ENCODE measurements around the gene USP15.
A peak's percentile ranks its signal among the peaks of the same experiment; 100 is the strongest.

USP15 gene

GRCh38 chr12:62258231-62258630 is 2.0 kb upstream of the USP15 start:
- DNase-seq = no peak

DNA sequence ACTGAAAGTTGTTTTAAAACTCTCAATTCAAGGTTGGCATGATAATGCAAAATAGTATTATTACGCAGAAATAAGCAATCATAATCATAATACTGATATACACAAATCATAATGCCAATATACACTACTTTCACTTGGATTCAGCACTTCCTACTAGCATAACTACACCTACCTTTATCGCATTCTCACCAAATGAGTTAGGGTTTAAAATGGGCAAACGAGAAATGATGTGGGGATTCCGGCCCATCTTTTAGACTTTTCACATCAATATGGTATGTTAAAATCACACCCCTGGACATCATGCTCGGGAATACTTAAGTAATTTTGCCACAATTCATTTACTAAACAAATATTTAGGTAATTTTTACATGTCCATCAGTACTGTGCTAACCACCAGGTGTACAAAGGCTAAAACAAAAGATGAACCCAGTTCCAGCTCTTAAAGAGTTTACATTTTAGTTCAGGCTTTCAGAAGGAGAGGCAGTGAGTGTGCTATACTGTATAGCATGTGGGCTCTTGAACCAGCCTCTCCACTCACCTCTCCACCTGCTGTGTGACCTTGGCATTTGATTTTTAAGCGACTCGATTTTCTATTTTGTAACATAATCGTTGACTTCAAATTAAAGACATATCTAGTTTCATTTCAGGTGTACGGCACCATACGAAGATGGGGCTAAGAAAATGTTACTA is 1.1 kb upstream of the USP15 start:
- DNase-seq = peak in 1 of 5 experiments; percentile 63

DNA sequence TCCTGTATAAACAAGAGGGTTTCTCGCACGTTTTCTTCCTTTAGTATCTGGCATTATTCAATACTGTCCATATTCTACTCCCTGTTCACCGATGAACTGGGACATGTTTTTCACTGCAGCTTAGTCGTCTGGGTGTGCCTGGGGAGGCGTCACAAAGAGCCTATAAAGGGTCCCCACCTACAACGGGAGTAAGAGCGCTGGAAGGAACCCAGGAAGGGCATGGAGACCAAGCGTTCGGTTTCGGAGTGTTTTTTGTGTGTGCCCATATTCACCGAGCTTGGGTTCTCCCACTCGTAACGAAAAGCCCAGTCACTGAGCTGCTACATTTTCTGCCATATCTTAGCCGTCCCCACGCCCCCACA is 592 bp upstream of the USP15 start:
- no peak for DNase-seq

GRCh38 chr12:62260733-62261683 is 804 bp downstream of the USP15 start:
- DNase-seq = peak in 4 of 5 experiments; percentile 24 to 85 (median 62)

GRCh38 chr12:62261876-62262517 is 1.8 kb downstream of the USP15 start:
- no peak for DNase-seq

- DNase-seq = peak in 1 of 5 experiments; percentile 54
These were observed 3.0 kb downstream of the USP15 start for GRCh38 chr12:62263232-62263631.

DNA sequence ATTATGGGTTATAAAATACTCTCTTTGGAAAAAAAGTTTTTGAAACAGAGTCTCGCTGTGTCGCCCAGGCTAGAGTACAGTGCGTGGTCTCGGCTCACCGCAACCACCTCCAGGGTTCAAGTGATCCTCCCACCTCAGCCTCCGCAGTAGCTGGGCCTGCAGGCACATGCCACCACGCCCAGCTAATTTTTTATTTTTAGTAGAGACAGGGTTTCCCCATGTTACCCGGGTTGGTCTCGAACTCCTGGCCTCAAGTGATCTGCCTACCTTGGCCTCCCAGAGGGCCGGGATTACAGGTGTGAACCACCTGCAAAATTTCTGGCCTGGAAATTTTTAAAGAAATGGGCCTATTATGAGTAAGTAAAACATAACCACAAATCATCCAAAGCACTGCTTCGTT is 3.8 kb downstream of the USP15 start:
- DNase-seq = peak in 1 of 5 experiments; percentile 34

- DNase-seq = peak in 1 of 5 experiments; percentile 30
These were observed 4.5 kb downstream of the USP15 start for GRCh38 chr12:62264706-62265105.

DNA sequence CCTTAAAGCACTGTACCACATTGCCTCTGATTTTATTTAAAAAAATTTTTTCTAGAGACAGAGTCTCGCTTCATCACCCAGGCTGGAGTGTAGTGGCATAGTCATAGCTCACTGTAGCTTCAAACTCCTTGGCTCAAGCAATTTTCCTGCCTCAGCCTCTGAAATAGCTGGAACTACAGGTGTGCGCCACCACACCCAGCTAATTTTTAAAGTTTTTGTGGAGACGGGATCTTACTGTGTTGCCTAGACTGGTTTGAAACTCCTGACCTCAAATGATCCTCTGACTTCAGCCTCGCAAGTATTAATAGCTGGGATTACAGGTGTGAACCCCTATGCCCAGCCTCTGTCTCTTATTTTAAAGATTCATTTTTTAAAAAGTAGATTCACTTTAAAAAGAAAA is 5.3 kb downstream of the USP15 start:
- DNase-seq = no peak

- no peak for DNase-seq
These were observed 6.8 kb downstream of the USP15 start for GRCh38 chr12:62267026-62267425.

DNA sequence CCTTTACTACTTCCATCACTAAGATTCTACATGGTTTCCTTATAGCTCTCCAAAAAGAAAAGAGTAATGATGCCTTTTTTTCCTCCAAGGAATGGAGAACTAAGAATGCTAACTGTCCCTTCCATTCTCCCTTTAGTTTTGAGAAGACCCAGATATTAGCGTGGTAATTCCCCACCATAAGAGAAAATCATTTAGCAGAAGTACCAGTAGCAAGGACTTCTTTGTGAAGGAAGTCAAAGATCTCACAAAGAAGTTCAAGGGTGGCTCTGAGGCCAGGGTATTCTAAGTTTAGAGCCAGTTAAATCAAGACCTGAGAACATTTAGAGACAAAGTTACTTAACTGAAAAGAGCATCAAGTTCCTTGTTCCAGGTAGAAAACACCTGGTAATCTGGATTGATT is 7.3 kb downstream of the USP15 start:
- no peak for DNase-seq

DNA sequence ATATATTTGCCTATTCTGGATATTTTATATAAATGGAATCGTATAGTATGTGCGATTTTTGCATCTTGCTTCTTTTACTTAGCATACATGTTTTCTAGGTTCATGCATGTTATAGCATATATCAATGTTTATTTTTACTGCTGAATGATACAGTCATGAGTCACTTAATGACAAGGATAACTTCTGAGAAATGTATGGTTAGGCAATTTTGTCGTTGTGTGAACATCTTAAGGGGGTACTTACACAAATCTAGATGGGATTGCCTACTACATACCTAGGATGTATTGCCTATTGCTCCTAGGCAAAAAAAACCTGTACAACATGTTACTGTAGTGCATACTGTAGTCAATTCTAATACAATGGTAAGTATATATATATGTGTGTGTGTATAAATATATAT is 8.8 kb downstream of the USP15 start:
- no peak for DNase-seq

DNA sequence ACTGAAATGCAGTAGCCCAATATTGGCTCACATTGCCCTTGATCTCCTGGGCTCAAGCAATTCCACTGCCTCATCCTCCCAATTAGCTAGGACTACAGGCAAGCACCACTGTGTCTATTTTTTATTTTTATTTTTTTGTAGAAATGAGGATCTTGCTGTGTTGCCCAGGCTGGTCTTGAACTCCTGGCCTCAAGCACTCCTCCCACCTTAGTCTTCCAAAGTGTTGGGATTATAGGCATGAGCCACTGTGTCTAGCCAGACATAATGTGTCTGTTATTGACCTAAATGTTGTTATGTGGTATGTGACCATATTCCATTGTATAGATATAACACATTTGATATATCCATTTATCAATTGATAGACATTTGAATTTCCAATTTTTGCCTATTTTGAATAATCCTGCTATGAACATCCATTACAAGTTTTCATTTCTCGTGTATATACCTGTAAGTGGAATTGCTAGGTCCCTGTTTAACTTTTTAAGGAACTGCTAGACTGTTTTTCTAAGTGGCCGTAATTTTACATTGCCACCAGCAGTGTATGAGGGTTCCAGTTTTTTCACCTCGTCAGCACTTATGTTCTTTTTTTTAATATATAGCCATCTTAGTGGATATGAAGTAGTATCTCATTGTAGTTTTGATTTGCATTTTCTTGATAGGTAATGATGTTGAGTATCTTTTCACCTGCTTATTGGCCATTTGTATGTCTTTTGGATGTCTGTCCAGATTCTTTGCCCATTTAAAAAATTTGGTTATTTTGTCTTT is 9.4 kb downstream of the USP15 start:
- DNase-seq = no peak

DNA sequence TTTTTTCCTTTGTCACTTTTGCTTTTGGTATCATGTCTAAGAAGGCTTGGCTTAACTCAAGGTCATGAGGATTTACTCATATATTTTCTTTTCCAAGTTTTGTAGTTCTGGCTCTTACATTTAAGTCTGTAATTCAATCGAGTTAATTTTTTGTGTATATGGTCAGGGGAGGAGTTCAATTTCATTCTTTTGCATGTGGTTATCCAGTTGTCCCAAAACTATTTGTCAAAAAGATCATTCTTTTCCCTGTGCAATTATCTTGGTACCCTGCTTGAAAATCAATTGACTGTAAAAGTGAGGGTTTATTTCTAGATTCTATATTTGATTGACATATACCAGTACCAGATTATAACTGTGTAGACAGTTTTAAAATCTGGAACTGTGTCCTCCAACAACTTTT is 10.2 kb downstream of the USP15 start:
- DNase-seq = no peak

DNA sequence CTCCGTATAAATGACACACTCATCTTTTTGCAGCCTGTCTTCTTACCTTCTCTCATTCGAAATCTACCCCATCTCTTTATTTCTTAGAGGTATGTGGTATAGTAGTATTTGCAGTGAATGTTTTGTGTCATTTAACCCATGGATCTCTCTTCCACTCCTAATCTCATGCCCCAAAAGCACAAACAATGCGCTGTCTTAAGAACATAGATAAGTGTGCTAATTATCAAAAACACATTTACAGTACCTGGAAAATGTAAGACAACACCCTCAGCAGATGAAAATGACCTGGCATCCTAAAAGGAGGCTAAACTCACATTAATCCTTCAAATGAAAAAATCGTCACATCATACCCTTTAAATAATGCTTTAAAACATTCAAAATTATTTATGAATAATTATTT is 10.7 kb downstream of the USP15 start:
- no peak for DNase-seq

DNA sequence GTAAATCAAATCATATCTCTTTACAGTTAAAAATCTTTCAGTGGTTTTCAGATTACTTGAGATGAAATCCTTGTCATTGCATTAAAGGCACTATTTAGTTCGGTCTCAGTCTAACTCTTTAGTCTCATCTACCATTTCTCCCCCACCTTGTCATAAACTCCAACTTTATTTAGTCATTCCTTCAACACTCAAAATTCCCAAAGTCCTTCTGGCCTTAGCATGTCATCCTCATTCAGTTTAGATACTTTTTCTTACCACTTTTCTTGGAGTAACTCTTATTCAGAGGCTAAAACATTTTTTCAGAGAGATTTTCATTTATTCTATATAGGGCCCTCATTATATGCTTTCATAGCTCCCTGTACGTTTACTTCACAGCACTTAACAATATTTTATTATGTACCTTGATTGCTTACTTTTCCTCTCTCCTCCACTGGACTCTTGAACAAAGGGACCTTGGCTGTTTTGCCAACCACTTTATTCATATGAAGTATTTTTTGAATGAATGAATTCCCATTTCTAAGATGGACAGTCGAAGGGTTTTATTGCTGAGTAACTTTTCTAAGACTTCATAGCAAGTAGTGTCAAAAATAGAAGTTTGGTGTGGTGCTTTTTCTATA is 12.8 kb downstream of the USP15 start:
- DNase-seq = no peak

DNA sequence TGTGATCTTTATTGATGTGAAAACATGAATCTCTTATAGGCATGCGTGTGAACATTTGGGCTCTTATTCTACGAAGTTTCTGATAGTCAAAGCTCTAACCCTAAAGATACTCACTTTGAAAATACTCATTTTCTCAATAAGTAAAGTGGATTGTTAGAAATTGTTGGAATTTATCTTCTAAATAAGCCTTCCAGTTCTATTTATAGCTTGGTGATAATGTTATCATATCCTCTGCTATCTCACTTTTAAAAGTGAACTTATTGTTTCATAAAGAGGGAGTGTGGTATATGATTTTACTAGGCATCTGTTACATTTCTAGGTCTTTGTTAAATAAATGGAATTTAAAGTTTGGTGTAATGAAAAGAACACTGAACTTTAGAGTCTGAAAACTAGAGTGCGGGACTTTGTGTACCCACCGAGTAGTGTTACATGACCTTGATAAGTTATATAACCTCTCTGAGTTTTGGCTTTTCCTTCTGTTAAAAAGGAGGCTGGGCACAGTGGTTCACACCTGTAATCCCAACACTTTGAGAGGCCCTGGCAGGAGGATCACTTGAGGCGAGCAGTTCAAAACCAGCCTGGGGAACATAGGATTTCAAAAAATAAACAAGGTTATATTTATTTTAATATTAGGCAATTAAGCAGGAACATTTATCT is 13.6 kb downstream of the USP15 start:
- DNase-seq = no peak

DNA sequence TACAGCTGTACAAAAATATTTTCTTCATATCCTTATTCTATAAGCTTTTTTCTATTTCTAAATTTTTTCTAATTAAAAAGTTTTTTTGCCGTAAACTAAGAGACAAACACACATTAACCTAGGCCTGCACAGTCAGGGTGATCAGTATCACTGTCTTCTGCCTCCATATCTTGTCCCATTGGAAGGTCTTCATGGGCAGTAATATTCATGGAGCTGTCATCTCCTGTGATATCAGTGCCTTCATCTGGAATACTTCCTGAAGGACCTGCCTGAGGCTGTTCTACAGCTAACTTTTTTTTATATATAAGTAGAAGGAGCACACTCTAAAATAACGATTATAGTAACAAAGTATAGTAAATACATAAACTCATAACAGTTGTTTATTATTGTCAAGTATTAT is 17.8 kb downstream of the USP15 start:
- DNase-seq = no peak

GRCh38 chr12:62279058-62279457 is 18.9 kb downstream of the USP15 start:
- no peak for DNase-seq

DNA sequence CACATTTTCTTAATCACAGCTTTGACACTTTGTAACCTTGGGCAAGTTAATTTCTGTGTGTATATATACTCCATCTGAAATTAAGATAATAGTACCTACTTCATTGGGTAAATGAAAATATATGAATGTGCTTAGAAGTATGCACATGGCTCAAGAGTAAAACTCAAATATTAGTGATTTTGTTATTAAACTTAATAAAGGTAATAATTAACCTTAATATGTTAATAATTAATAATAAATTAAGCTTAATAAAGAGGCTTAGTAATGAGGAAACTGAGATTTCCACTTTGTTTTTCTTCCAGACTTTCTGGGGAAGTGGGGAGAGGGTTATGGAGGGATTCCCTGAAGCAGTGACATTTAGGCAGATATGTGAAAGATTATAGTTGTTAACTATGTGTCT is 19.8 kb downstream of the USP15 start:
- no peak for DNase-seq

- DNase-seq = no peak
These were observed 22.0 kb downstream of the USP15 start for GRCh38 chr12:62282057-62282774.

All from T-helper 2 cell (primary cell).